IPS-NIHi11 (cell line): ENCODE results near the gene EPB41L4A.

Experiments used
- DNase-seq: peaks from one replicate; pipeline ENCODE4 v3.0.0; 2012; ENCODE audit warnings: mixed read lengths, low spot score

Gene EPB41L4A

GRCh38 chr5:112308608-112309007 is 110.5 kb downstream of the EPB41L4A start:
- DNase-seq, result no peak

- no peak for DNase-seq
Observed at GRCh38 chr5:112306956-112307355, 112.1 kb downstream of the EPB41L4A start.

DNA sequence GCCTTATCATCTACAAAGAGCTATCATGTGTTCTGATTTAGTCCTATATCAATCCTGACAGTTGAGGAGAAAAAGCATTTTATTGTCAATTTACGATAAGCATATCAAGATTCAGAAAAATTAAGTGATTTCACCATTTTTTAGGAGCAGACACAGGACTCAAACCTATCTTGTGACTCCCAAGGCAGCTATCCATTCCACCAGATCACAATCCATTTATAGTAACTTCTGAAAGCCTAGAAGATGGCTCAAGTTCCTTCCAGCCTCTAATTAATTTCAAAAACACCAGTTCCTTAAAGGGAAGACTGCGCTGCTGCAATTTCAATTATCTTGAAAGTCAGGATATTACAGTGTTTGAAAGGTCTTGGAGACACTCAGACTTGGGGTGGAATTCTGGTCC is 114.3 kb downstream of the EPB41L4A start:
- no peak for DNase-seq

DNA sequence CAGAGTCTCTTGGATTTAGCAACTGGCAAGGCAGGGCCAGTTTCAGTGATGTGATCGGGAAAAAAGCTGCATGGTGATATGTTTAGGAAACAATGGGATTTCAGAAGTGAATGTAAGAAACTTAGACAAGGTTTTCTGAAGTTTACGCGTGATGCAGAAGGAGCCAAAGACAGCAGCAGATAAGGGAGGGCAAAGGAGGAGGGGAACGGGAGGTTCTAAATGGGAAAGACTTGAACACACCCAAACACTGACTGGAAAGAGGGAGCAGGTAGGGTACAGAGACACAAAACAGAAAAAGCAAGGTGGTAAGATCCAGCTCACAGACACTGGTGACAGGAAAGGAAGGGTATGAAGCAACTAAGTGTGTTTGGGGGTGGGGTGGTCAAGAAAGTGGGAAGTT is 115.4 kb downstream of the EPB41L4A start:
- DNase-seq, result no peak

DNA sequence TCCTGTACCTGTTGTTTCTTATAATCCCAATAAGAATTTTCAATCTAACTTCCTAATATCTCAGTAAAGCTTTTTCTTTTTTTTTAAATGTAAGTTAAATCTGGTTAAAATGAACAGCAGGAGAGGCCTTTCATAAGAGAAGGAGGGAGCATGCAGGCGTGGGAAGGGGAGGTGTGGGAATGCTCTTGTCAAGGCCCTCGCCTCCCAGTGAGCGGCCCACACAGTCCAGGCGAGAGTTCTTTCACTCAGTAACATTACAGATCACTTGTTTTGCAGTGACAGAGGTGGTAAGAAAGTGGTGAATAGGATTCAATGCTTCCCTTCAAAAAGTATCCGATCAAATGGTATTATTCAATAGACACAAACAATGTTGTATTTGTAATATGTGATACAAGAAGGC is 125.0 kb downstream of the EPB41L4A start:
- no peak for DNase-seq

DNA sequence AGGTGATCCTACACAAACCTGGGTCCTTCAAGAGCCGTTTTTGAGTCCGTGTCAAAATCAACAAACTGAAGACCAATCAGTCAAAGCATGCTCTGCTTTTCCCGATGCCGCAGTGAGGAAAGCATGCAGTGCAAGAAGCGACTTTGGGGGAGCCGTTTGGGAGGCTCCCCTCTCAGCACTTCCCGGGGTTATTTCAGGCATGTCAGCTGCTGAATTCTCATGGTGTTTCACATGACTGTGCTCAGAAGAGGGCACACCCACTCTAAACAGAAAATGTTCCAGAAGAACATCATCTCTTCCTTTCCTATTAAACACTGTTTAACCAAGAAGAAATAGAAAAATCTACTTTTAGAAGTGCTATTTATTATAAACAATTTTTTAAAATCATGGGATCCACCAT is 125.5 kb downstream of the EPB41L4A start:
- DNase-seq, result no peak

GRCh38 chr5:112290691-112291090 is 128.4 kb downstream of the EPB41L4A start:
- DNase-seq, result no peak

DNA sequence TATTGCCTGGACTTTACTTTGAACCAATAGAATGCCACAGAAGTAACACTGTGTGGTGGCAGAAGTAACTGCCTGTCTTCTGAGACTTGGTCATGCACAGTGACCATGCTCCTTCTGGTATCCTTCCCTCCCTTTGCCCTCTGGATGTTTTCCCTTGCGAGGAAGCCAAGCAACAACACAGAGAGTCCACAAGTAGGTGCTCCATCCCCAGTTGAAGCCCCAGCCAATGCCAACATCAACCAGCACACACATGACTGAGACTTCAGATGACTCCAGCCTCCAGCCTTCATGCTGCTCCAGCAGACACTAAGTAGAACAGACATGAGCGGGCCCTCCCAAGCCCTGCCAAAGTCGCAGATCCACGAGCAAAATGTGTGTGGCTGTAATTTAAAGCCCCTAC is 129.6 kb downstream of the EPB41L4A start:
- peak; percentile 14 for DNase-seq

DNA sequence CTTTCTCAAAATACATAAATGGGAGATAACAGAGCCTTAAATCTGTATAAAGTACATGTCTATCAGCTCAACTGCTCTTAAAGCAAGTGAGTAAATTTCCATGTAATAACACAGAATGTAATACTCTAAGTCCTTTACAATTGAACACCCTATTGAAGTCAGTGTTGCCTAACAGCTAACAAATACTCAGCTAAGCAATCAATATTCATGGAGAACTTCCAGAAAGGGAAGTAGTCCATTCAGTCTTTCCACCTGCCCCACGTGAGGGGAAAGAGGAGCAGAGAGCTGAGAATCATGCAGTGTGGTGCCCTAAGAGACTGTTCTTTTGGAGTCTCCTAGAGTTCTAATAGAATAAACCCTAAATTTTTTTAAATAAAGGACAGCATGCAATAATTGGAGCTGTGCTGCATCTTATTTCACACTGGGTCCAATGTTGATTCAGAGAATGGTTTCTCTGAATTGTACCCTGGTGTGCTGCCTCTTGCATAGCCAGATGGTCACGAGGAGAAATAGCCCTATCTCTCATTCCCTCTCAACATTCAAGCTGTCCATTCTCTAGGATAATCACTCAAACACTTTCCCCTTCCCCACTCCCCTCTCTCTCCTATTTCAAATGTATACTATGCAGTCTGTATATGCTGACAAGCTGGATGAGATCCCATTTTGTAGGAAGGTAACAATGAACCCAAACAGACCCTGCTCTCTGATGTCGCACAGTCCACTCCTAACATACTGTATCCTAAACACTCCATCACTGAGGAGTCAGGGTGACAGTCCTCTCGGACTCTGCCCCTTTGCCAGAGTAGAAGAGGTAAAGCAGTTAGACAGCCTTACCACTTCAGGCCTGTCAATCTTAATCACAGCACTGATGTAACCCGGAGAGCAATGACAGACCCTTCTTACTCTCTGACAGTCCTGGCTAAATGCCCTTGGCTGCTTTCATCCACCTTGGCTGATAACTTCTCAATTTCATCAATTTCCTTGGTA is 134.8 kb downstream of the EPB41L4A start:
- no peak for DNase-seq

- no peak for DNase-seq
Observed at GRCh38 chr5:112283034-112283582, 136.0 kb downstream of the EPB41L4A start.

DNA sequence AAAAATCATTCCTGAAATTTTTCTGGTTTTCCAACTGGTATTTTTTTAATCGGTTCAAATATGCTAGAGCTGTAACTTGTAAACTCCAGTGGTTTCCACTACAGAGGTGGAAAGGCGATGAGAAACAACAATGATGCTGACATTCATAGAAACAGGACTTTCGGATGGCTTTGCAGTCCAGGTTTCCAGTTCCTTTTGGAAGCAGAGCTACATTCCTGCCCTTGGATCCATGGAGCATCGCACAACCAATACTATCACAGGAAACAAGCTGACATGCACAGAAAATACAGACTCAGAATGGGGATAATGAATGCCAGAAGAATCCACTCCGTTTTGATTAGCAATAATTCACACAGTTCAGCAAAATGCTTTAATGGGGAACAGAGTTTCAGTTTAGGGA is 140.0 kb downstream of the EPB41L4A start:
- no peak for DNase-seq

DNA sequence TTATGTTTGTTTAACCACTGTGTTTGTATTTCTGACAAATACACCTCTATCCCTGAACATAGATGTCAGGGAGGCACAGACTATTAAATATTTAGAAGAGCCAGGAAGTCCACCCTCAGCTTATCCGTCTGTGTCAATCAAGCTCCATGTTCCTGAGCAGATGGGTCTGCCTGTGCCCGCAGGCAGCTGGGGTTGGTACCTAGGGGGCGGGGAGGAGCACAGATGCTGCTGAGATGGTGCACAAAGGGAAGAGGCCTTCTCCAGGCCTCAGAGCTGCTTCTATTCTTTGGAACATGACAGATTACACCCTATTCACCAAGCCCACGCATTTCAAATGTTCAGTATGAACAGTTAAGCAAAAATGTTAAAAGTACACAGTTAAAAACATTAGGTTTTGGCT is 142.1 kb downstream of the EPB41L4A start:
- DNase-seq, result peak; percentile 23

DNA sequence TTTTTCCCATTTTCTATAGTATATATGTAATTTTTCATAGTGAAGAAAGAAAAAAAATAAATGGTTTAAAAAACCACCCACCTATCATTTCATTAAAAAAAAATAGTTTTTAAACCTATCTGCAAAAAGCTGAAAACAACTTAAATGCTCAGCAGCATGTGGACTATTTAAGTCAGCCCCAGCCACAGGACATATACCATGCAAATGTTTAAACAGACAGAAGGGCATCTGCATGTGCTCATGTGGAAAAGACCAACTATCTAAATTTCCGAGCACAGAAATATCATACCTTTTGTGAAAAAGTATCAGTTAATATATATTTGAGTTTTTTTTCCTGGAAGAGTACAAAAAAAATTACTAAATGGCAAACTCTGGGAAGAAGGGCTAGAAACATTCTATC is 143.4 kb downstream of the EPB41L4A start:
- DNase-seq, result no peak

DNA sequence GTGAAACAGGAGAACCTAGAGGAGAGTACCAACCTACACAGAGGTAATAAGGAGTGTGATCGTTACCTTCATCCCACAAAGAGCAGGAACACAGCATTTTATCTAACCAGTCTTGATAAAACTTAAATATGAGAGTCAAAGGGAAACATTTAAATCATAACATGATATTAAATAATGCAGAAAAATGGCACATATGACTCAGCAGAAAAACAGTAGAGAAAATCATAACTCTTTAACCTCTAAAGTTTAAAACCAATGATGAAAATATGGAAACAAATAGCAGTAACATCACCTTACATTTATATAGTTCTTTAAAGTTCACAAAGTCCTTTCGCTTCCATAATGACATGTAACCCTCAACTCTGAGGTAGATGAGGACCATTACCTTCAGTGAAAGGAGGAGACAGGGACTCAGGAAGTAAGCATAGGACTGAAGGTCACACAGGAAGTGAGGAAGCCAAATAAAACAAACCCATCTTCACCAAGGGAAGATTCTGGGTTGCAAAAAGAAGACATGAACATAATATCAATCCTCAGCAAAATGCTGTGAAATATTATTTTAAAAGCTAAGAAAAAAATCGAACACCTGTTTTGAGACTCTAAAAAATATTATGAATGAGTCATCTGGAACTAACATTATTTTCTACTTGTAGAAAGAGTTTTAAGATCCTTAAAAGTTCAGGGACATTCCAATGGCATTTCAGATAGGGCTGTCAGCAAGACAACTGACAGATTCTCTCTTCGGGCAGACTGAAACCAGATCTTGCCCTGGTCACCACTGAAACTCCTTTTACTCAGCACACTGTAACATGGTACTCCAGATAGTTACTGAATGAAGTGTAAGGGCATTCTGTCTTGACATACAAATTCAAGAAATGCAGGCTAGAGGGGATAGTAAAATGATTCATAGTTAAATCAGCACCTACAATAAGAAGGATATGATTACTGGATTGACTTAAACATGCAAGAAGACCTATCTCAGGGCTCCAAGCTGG is 148.5 kb downstream of the EPB41L4A start:
- DNase-seq, result no peak

DNA sequence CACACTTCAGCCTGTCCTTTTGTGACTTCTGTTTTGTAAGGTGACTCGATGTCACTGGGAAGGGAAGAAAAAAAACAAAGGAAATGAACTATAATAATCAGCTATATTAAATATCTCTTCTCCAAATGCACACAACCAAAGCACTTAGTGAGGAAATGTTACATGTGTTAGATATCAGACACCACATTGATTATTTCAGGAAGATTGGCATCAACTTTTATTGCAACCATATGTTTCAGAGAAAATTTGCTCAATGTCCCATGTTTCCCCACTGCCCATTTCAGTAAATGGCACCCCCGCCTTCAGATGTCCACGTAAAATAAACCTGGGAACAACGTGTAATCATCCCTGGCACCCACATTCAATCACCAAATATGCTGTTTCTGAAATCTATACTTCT is 151.8 kb downstream of the EPB41L4A start:
- DNase-seq, result no peak

GRCh38 chr5:112264666-112265065 is 154.4 kb downstream of the EPB41L4A start:
- DNase-seq, result no peak

GRCh38 chr5:112264151-112264550 is 154.9 kb downstream of the EPB41L4A start:
- DNase-seq, result no peak

GRCh38 chr5:112263469-112263868 is 155.6 kb downstream of the EPB41L4A start:
- no peak for DNase-seq

- DNase-seq, result no peak
Observed at GRCh38 chr5:112258571-112258970, 160.5 kb downstream of the EPB41L4A start.

DNA sequence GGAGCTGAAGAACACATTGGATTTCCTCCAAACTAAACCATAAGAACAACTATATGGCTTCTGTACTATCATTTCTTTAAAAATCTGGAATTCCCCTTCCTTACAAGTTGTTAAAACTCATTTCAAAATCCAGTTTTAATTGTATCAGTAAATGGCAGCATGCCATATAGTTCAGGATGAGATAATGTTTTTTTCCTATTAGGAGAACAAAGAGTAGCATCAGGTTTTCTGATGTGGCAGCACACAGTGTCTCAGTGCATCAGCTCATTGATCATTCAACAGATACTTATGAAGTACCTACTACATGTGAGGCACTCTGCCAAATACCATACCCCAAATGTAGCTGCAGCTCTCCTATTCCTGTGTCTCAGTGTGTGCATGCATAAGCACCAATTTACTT is 161.1 kb downstream of the EPB41L4A start:
- no peak for DNase-seq

GRCh38 chr5:112257005-112257404 is 162.1 kb downstream of the EPB41L4A start:
- no peak for DNase-seq

GRCh38 chr5:112254303-112254702 is 164.8 kb downstream of the EPB41L4A start:
- no peak for DNase-seq
